NCI-H748 treated with DMSO at 0.1 percent for 48 hours (cell line): ENCODE results near the gene DNAH8.
"Not testable (repeated sequence)": the region's sequence is repeated elsewhere in the genome, so short reads cannot be mapped to it uniquely, and the experiment has no call there.

Experiments
- DNase-seq: peaks from one replicate; lab custom pipeline; 2025; lab: John Stamatoyannopoulos, UW

Gene DNAH8

DNA sequence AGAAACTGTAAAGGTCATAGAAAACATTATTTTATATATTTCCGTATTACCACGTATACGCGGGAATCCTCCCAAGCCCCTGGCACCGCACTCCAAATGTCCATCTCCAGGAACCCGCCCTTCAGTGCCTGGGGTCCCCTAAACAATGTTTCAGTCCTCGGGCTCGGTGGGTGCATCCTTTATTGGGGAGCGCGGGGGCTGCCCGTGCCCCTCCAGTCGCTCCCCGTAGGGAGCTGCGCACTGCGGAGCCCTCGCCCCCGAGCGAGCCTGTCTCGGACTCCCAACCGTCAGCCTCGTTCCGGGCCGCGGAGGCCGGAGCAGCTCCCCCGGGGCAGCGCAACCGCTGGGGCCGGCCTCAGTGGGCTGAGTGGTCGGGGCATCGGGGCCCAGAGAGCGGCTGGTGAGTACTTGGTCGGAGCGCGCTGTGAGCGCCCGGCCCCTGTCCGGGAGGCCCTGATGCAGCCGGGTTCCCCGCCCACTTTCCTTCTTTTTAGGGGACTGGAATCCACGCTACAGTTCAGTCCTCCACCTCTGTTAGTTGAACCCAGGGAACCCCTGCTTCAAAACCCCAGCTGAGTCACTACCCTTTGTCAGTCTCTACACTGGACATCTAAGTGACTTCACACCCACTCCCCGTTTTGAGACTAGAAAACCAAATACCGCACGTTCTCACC lies at the start of gene DNAH8:
Gene DNAH8 (plus strand): TSS at position 296 of the 674 bp plus-strand sequence. CDS start 7,499 bp downstream, outside the sequence.
- DNase-seq = no peak

GRCh38 chr6:38671885-38672467 lies 43.1 kb upstream of the DNAH8 start:
- peak; percentile 54 for DNase-seq

DNA sequence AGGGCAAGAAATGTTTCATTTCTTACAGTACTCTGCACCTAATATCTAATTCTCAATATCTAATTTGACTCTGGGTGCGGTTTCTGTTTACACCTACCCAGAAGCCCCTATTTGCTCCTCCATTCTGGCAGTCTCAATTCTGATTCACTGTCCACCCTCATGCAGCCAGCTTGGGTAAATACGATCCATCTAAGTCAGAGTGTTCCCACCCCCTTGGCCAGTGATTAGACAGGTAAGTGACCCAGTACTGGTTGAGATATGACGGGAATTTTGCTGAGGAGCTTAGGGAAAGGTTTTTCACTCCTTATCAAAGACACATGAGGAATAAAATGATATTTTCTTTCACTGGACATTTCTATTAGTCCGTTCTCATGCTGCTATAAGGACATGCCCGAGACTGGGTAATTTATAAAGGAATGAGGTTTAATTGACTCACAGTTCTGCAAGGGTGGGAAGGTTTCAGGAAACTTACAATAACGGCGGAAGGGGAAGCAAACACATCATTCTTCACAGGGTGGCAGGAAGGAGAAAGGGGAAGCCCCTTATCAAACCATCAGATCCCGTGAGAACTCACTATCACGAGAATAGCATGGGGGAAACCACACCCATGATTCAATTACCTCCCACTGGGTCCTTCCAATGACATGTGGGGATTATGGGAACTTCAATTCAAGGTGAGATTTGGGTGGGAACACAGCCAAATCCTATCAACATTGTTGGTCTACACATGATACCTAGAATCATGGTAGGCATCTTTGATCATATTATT lies 41.5 kb upstream of the DNAH8 start:
- peak; percentile 15 for DNase-seq

GRCh38 chr6:38676236-38676973 lies 38.7 kb upstream of the DNAH8 start:
- no peak for DNase-seq

DNA sequence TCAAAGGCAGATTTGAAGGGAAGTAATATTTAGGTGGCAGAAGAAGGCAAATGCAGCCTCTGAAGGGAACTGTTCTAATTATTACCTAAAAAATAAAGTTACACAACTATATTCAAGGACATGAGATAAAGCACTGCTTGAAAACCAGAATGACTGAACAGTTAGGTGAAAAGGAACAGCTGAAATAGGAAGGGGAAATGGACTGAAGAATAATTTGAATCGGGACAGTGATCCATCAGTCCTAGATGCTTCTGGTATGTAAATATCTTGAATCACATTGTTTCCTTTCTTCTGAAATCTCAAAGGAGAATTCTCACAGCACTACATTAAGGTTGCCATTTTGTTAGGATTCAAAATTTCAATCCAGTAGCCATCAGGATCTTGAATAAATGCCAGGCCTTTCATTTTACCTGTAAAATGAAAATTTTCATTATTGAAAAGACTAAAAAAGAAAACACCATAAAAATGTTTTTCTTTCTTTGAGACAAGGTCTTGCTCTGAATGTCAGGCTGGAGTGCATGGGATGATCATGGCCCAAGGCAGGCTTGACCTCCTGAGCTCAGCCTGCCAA lies 38.1 kb upstream of the DNAH8 start:
- no peak for DNase-seq

DNA sequence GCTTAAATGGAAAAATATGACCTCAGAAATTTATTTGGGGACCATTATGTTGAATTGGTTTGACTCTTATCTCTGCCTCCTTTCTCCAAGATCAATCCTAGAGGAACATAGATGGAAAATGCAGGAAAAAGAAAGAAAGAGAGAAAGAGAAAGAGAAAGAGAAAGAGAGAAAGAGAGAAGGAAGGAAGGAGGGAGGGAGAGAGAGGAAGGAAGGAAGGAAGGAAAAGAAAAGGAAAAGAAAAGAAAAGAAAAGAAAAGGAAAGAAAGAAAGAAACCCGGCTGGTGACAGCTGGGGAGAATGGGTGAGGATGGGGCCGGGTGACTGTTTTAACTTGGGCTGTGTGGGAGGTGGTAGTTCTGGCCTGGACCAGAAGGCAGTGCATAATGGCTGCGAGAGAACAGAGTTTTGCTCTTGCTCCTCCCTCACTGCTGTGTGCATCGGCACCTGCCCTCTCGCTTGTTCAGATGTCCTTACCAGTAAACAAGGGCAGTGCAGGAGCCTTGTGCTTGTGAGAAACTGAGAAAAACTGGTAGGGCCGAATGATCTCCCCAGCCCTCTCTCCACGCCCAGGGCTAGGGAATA lies 36.8 kb upstream of the DNAH8 start:
- no peak for DNase-seq

DNA sequence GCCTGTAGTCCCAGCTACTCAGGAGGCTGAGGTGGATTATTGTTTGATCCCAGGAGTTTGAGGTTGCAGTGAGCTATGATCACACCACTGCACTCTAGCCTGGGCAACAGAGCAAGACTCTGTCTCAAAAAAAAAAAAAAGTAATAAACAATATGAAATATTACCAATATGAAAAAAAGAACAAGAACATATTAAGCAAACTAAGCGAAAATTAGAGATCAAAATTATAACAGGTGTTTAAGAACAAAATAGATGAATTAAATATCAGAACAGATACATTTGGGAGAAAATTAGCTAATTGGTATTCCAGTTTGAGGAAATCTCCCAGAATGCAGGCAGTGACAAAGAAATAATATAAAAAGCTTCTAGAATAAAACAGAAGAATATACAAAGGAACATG lies 35.4 kb upstream of the DNAH8 start:
- DNase-seq = no peak

- no peak for DNase-seq
Observed at GRCh38 chr6:38681850-38682249, 33.3 kb upstream of the DNAH8 start.

DNA sequence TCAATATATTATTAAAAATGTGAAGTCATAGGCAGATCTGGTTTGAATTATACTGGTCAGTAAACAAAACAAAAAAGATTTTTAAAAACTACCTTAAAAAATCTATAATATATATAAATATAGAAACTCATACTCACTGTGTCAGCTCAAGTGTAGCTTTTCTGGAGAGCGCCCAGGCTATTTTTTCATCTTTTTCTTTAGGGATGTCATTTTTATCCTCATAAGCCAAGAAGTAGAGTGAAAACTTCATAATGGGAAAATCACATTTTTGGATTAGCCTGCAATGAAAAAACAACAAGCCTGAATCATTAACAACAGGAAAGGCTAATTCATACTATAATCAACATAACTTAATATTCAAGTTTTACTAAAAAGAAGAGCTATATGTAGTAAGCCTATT lies 30.9 kb upstream of the DNAH8 start:
- DNase-seq = no peak

DNA sequence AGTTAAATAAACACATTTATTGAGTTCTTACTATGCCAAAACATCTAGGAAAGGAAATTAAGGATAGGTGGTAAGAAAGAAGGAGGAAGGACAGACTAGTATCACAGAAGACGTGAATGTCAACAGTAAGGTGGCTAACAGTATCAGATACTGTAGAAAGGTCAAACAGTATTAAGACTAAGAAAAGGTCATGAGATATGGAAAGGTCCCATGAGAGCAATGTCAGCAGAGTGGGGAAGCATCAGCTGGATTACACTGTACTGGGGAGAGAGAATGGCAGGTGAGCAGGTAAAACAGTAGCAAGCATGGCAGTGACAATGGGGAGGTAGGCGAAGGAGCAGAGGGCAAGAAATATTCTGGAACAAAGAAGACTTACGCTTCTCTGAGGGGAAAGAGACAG lies 30.2 kb upstream of the DNAH8 start:
- no peak for DNase-seq

DNA sequence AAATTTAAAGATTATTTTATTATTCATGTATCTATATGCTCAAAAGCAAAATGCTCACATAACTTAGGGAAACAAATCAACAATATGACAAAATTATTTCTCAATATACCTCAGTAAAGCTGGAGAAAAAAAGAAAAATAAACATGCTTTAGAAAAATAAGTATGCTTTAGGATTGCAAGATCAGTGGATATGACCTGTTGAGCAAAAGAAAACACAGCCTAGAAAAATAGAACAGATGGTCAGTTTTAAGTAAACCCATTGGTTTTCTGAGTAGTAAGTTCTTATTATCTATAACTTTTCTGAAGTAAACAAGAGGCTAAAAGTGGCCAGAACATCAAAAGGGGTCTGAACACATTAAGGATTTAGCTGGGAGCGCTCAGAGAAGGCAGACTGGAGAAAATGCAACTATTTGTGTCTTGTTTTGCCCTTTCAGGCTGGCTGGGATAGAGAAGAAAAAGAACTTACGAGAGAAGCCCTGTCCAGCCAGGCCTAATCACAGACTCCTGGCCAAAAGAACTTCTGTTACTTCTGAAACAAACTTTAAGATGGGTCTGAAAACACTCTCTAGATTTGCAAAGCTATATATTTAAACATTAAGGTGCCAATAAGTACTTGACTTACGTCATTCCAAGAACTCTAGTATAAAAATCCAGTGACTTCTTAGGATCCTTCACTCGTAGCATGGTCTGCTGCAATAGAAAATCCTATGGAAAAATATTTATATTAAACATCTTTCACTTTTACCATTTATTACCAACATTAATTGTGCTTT lies 28.7 kb upstream of the DNAH8 start:
- no peak for DNase-seq

DNA sequence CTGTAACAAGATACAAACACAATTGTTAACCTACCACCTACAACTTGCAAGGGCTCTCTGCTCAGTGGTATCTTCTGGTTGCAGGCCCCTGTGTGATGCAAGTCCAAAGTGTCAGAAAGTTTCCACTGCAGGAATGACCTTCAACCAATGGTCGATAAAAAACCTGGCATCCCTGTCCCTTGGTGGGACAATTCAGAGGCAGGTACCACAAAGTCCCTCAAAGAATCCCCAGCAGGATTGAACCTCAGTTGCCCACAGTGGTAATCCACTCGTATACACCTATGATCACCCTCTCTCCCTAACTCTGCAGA lies 28.1 kb upstream of the DNAH8 start:
- DNase-seq = no peak

GRCh38 chr6:38687549-38687948 lies 27.6 kb upstream of the DNAH8 start:
- DNase-seq = no peak

GRCh38 chr6:38688579-38689087 lies 26.5 kb upstream of the DNAH8 start:
- DNase-seq = no peak

- DNase-seq = no peak
Observed at GRCh38 chr6:38695227-38695900, 19.7 kb upstream of the DNAH8 start.

GRCh38 chr6:38695933-38696332 lies 19.2 kb upstream of the DNAH8 start:
- DNase-seq = no peak

- DNase-seq = no peak
Observed at GRCh38 chr6:38696345-38696744, 18.8 kb upstream of the DNAH8 start.

- DNase-seq = no peak
Observed at GRCh38 chr6:38697846-38698245, 17.3 kb upstream of the DNAH8 start.

- not testable (repeated sequence) for DNase-seq
Observed at GRCh38 chr6:38699702-38700101, 15.4 kb upstream of the DNAH8 start.

DNA sequence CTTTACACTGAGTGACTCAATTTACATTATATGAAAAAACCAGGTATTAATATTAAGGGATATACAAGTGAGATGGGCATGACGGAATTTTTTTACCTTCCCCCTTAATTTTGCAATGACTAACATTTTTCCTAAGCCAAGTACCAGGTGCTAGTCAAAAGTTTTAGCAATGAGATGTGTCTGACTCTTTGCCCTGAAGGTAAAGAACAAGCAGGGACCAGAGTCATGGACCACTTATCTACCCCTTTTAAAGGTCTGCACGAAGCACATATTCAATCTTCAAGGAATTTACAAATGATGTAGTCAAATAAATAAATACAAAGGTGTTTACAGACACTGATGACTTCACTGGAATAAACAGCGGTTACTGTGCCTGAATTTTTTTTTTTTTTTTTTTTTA lies 13.6 kb upstream of the DNAH8 start:
- no peak for DNase-seq
